IMR-90 (cell line): ENCODE data around the gene SLC38A4. TPM values are rescaled to one million over a fixed set of nuclear protein-coding genes. Genes with fewer than 3 reads are reported as not detected.

Experiments
- ATAC-seq: fragments of 200-7000 bp; cut with Tn5 transposase; 2 replicates; pipeline ENCODE4 v1.9.1; 2020; ENCODE audit warnings: low read depth, mild to moderate bottlenecking, moderate library complexity
- BruUV-seq: library from RNA; stranded (reverse); fragments of 400-500 nt; replicated peaks from 2 replicates; lab custom pipeline; 2021; lab: Mats Ljungman, UMichigan
- CTCF ChIA-PET: fragments of 300-600 bp; formaldehyde crosslinking; extraction: SDS; loops from one replicate; lab custom pipeline; 2021; ENCODE audit warnings: antibody characterized with exemption; lab: Yijun Ruan, JAX
- POLR2A ChIA-PET: fragments of 300-600 bp; sonication (Branson Sonifier 250); formaldehyde crosslinking; loops from one replicate; lab custom pipeline; 2022; ENCODE audit warnings: antibody characterized with exemption; ENCODE audit not compliant: unreplicated experiment; lab: Charles Lee
- DNase-seq: peaks from one replicate; pipeline ENCODE4 v3.0.0; 2013
- H2AFZ ChIP-seq: replicated peaks from 2 replicates; pipeline ENCODE3; 2013; ENCODE audit warnings: low read length, mild to moderate bottlenecking; ENCODE audit not compliant: poor library complexity
- H2AK5ac ChIP-seq: 2 replicates; pipeline ENCODE4 v1.6.1; 2013; ENCODE audit warnings: low read depth, low read length, inconsistent platforms
- H2AK9ac ChIP-seq: replicated peaks from 2 replicates; pipeline ENCODE3; 2013; ENCODE audit warnings: mild to moderate bottlenecking, low read depth, low read length, moderate library complexity; ENCODE audit not compliant: poor library complexity
- H2BK120ac ChIP-seq: 2 replicates; pipeline ENCODE4 v1.6.1; 2013; ENCODE audit warnings: low read depth, low read length, inconsistent platforms
- H2BK15ac ChIP-seq: 3 replicates; pipeline ENCODE4 v1.6.1; 2013; ENCODE audit warnings: low read depth, low read length, inconsistent platforms
- H2BK20ac ChIP-seq: 2 replicates; pipeline ENCODE4 v1.6.1; 2013; ENCODE audit warnings: low read depth, mild to moderate bottlenecking, inconsistent platforms, low read length, moderate library complexity
- H2BK5ac ChIP-seq: 2 replicates; pipeline ENCODE4 v1.6.1; 2013; ENCODE audit warnings: mild to moderate bottlenecking, low read depth, low read length, inconsistent platforms; ENCODE audit not compliant: poor library complexity, severe bottlenecking
- H3K14ac ChIP-seq: replicated peaks from 2 replicates; pipeline ENCODE4 v1.6.1; 2013; ENCODE audit warnings: low read depth, low read length, inconsistent platforms
- H3K18ac ChIP-seq: 2 replicates; pipeline ENCODE4 v1.6.1; 2013; ENCODE audit warnings: low read depth, low read length, control low read depth
- H3K23ac ChIP-seq: 2 replicates; pipeline ENCODE4 v1.6.1; 2013; ENCODE audit warnings: low read depth, low read length, inconsistent platforms
- H3K27ac ChIP-seq: 2 replicates; pipeline ENCODE4 v1.5.1; 2013; ENCODE audit warnings: mild to moderate bottlenecking, control low read depth, low read length; ENCODE audit not compliant: insufficient read depth
- H3K27me3 ChIP-seq: 2 replicates; pipeline ENCODE4 v1.6.1; 2013; ENCODE audit warnings: low read length; ENCODE audit not compliant: control insufficient read depth, insufficient read depth
- H3K36me3 ChIP-seq: 2 replicates; pipeline ENCODE4 v1.6.1; 2013; ENCODE audit warnings: low read length, mixed read lengths; ENCODE audit not compliant: control insufficient read depth, insufficient read depth
- H3K4ac ChIP-seq: 2 replicates; pipeline ENCODE4 v1.6.1; 2013; ENCODE audit warnings: low read depth, low read length, inconsistent platforms
- H3K4me1 ChIP-seq: 2 replicates; pipeline ENCODE4 v1.6.1; 2013; ENCODE audit warnings: low read length, mixed read lengths; ENCODE audit not compliant: control insufficient read depth, insufficient read depth
- H3K4me2 ChIP-seq: 2 replicates; pipeline ENCODE4 v1.6.1; 2013; ENCODE audit warnings: low read depth, mild to moderate bottlenecking, control low read depth, low read length, moderate library complexity
- H3K4me3 ChIP-seq: 2 replicates; pipeline ENCODE4 v1.5.1; 2013; ENCODE audit warnings: low read depth, mild to moderate bottlenecking, control low read depth, low read length, moderate library complexity; ENCODE audit not compliant: insufficient read depth
- H3K56ac ChIP-seq: 2 replicates; pipeline ENCODE4 v1.6.1; 2013; ENCODE audit warnings: low read length, inconsistent platforms; ENCODE audit not compliant: insufficient read depth; ENCODE audit errors: extremely low read depth
- H3K79me1 ChIP-seq, 2 experiments: 2 replicates each; pipeline ENCODE4 v1.6.1; 2013; ENCODE audit warnings: low read length in 2 of 2, inconsistent platforms in 1 of 2, low read depth in 1 of 2
- H3K9ac ChIP-seq: 2 replicates; pipeline ENCODE4 v1.6.1; 2013; ENCODE audit warnings: low read depth, low read length, control low read depth
- H3K9me1 ChIP-seq: 2 replicates; pipeline ENCODE4 v1.6.1; 2013; ENCODE audit warnings: low read length, inconsistent platforms; ENCODE audit not compliant: insufficient read depth
- H3K9me3 ChIP-seq: 2 replicates; pipeline ENCODE4 v1.6.1; 2013; ENCODE audit warnings: low read length; ENCODE audit not compliant: control insufficient read depth, insufficient read depth
- H4K20me1 ChIP-seq: 2 replicates; pipeline ENCODE4 v1.6.1; 2013; ENCODE audit warnings: low read length, inconsistent platforms; ENCODE audit not compliant: insufficient read depth
- H4K5ac ChIP-seq: 2 replicates; pipeline ENCODE4 v1.6.1; 2013; ENCODE audit warnings: mild to moderate bottlenecking, low read depth, low read length, control low read depth
- H4K8ac ChIP-seq, 2 experiments: 2 replicates each; pipeline ENCODE4 v1.6.1; 2013; ENCODE audit warnings: low read depth in 2 of 2, low read length in 2 of 2, control low read depth in 1 of 2, inconsistent platforms in 1 of 2
- H4K91ac ChIP-seq: 2 replicates; pipeline ENCODE4 v1.6.1; 2013; ENCODE audit warnings: low read depth, low read length, inconsistent platforms; ENCODE audit not compliant: insufficient read depth
- BHLHE40 ChIP-seq: fragments of 150-350 bp; IDR thresholded peaks from 2 replicates; pipeline ENCODE4 v1.6.1; 2016; ENCODE audit warnings: mild to moderate bottlenecking, low read depth, low read length
- CEBPB ChIP-seq: IDR thresholded peaks from 2 replicates; pipeline ENCODE4 v1.6.1; 2012; ENCODE audit warnings: low read depth, low read length, improper control_type of control experiment
- CHD1 ChIP-seq: IDR thresholded peaks from 2 replicates; pipeline ENCODE4 v1.6.1; 2012; ENCODE audit warnings: low read depth, low read length, improper control_type of control experiment
- FOS ChIP-seq: fragments of 150-350 bp; IDR thresholded peaks from 2 replicates; pipeline ENCODE4 v1.6.1; 2016; ENCODE audit warnings: low read depth, low read length
- MAFK ChIP-seq: IDR thresholded peaks from 2 replicates; pipeline ENCODE4 v1.6.1; 2012; ENCODE audit warnings: low read depth, low read length, improper control_type of control experiment
- MAZ ChIP-seq: IDR thresholded peaks from 2 replicates; pipeline ENCODE4 v1.6.1; 2012; ENCODE audit warnings: low read depth, mild to moderate bottlenecking, low read length, improper control_type of control experiment, moderate library complexity, borderline replicate concordance
- MXI1 ChIP-seq: IDR thresholded peaks from 2 replicates; pipeline ENCODE4 v1.6.1; 2012; ENCODE audit warnings: low read depth, mild to moderate bottlenecking, low read length, moderate library complexity, borderline replicate concordance
- NFE2L2 ChIP-seq: fragments of 150-350 bp; IDR thresholded peaks from 2 replicates; pipeline ENCODE4 v1.6.1; 2016; ENCODE audit warnings: low read depth, mild to moderate bottlenecking, low read length
- POLR2A ChIP-seq: IDR thresholded peaks from 2 replicates; pipeline ENCODE4 v1.6.1; 2012; ENCODE audit warnings: mild to moderate bottlenecking, low read depth, low read length
- RAD21 ChIP-seq: IDR thresholded peaks from 2 replicates; pipeline ENCODE4 v1.6.1; 2012; ENCODE audit warnings: low read length, improper control_type of control experiment
- RCOR1 ChIP-seq: IDR thresholded peaks from 2 replicates; pipeline ENCODE4 v1.6.1; 2012; ENCODE audit warnings: mild to moderate bottlenecking, low read length, improper control_type of control experiment; ENCODE audit not compliant: insufficient replicate concordance
- RFX5 ChIP-seq: IDR thresholded peaks from 2 replicates; pipeline ENCODE4 v1.8.0; 2012; ENCODE audit warnings: low read depth, mild to moderate bottlenecking, low read length, moderate library complexity
- SMC3 ChIP-seq: fragments of 150-350 bp; IDR thresholded peaks from 2 replicates; pipeline ENCODE4 v1.6.1; 2016; ENCODE audit warnings: low read depth, mild to moderate bottlenecking, antibody characterized with exemption, low read length, moderate library complexity
- WGBS, 2 experiments: methylation state at CpG; one replicate each; pipeline versions ENCODE4 v1.1.5 to v1.1.7; 2013; ENCODE audit warnings: missing lambda C conversion rate in 2 of 2; ENCODE audit not compliant: insufficient read length in 1 of 2; ENCODE audit errors: extremely low coverage in 2 of 2; 5-methylcytosine and 5-hydroxymethylcytosine counted together
- dilution Hi-C: fragments of 300-500 bp; cut with HindIII; formaldehyde crosslinking; loops from one replicate; pipeline ENCODE4 v1.14.3; 2018; ENCODE audit warnings: low sequenced_read_pairs; ENCODE audit not compliant: unreplicated experiment
- in situ Hi-C: fragments of 300-500 bp; cut with MboI; formaldehyde crosslinking; loops from 3 replicates; pipeline ENCODE4 v1.14.3; 2019; ENCODE audit warnings: low sequenced_read_pairs, inconsistent platforms, mixed read lengths
- intact Hi-C: fragments of 100-400 bp; cut with micrococcal nuclease; formaldehyde crosslinking; loops from 2 replicates; pipeline ENCODE4 v1.10.0; 2022
- polyA plus RNA-seq, 3 experiments: library from polyadenylated mRNA; depleted of rRNA; stranded (reverse); fragments of >200 nt; gene quantifications; 2 replicates each; pipeline ENCODE4 v1.2.3, GENCODE V29; 2012; ENCODE audit warnings: low replicate concordance in 1 of 3
- total RNA-seq: library from RNA; depleted of rRNA; stranded (reverse); fragments of >200 nt; gene quantifications from 2 replicates; pipeline ENCODE4 v1.2.3, GENCODE V29; 2012
- TF ChIP-seq, protein P1 (sequence below): conservative IDR thresholded peaks from 2 replicates; pipeline ENCODE4 v1.5.1; 2012; ENCODE audit warnings: mild to moderate bottlenecking, low read depth, low read length, improper control_type of control experiment
- TF ChIP-seq, protein P2 (sequence below): fragments of 150-350 bp; IDR thresholded peaks from 2 replicates; pipeline ENCODE4 v1.6.1; 2017; ENCODE audit warnings: mild to moderate bottlenecking, antibody characterized with exemption, low read length, low read depth
- TF ChIP-seq, protein P3 (sequence below): fragments of 150-350 bp; IDR thresholded peaks from 2 replicates; pipeline ENCODE4 v1.6.1; 2016; ENCODE audit warnings: low read depth, mild to moderate bottlenecking, low read length, moderate library complexity, borderline replicate concordance

SLC38A4 gene
- total and polyA plus RNA-seq, 2 of the 4 experiments (the other 2 are of a cell fraction), result 2.3 to 2.7 TPM

- in situ Hi-C loops, result no loop called here
- CTCF ChIA-PET, result no interaction called here
- H3K9ac ChIP-seq, result no peak overlapping the region
Observed at GRCh38 chr12:46792925-46793324, 32.9 kb downstream of the SLC38A4 start.

More at GRCh38 chr12:46792925-46793324, 32.9 kb downstream of the SLC38A4 start:
- intact Hi-C loops, result no loop called here
- Histone ChIP-seq H4K91ac (no peak overlapping the region), H2BK120ac (no peak overlapping the region), H3K79me1 (no peaks in the 10 kb centered on the region), H4K8ac (no peak overlapping the region), H3K56ac (no peak overlapping the region), H3K27me3 (no peaks in the 10 kb centered on the region), H3K9me1 (no peaks in the 10 kb centered on the region; the same call in 1 of the 2 replicates), H3K4me2 (no peak overlapping the region), H2BK20ac (no peak overlapping the region), H4K5ac (no peak overlapping the region), H3K4me3 (no peak overlapping the region), H3K18ac (no peak overlapping the region), H4K20me1 (no peaks in the 10 kb centered on the region), H2BK5ac (no peak overlapping the region), H3K4ac (no peak overlapping the region), H2AFZ (no peak overlapping the region), H2AK9ac (no peak overlapping the region), H3K23ac (no peak overlapping the region), H3K27ac (no peak overlapping the region), H2AK5ac (no peak overlapping the region), H2BK15ac (no peak overlapping the region), H3K14ac (no peak overlapping the region), H3K36me3 (no peaks in the 10 kb centered on the region), H3K9me3 (no peaks in the 10 kb centered on the region), H3K4me1 (no peaks in the 10 kb centered on the region; the same call in 1 of the 2 replicates)
- dilution Hi-C loops, result no loop called here
- no TSS peak for BruUV-seq
- ATAC-seq, result no peak
- WGBS, 2 experiments, result 100% methylated on average over 1 of the region's 3 CpGs; no CpG with 5 or more reads in 1 of the 2 experiments
- POLR2A ChIA-PET, result no interaction called here
- DNase-seq, result no peak
- TF ChIP-seq POLR2A (no peak), MAZ (no peak), FOS (no peak), MAFK (no peak), BHLHE40 (no peak), CEBPB (no peak), CHD1 (no peak), SMC3 (no peak), RCOR1 (no peak), RAD21 (no peak), MXI1 (no peak), RFX5 (no peak), NFE2L2 (no peak)
- TF ChIP-seq, protein P1, sequence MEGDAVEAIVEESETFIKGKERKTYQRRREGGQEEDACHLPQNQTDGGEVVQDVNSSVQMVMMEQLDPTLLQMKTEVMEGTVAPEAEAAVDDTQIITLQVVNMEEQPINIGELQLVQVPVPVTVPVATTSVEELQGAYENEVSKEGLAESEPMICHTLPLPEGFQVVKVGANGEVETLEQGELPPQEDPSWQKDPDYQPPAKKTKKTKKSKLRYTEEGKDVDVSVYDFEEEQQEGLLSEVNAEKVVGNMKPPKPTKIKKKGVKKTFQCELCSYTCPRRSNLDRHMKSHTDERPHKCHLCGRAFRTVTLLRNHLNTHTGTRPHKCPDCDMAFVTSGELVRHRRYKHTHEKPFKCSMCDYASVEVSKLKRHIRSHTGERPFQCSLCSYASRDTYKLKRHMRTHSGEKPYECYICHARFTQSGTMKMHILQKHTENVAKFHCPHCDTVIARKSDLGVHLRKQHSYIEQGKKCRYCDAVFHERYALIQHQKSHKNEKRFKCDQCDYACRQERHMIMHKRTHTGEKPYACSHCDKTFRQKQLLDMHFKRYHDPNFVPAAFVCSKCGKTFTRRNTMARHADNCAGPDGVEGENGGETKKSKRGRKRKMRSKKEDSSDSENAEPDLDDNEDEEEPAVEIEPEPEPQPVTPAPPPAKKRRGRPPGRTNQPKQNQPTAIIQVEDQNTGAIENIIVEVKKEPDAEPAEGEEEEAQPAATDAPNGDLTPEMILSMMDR, result no peak
- TF ChIP-seq, protein P2, sequence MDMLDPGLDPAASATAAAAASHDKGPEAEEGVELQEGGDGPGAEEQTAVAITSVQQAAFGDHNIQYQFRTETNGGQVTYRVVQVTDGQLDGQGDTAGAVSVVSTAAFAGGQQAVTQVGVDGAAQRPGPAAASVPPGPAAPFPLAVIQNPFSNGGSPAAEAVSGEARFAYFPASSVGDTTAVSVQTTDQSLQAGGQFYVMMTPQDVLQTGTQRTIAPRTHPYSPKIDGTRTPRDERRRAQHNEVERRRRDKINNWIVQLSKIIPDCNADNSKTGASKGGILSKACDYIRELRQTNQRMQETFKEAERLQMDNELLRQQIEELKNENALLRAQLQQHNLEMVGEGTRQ, result no peak
- TF ChIP-seq, protein P3, sequence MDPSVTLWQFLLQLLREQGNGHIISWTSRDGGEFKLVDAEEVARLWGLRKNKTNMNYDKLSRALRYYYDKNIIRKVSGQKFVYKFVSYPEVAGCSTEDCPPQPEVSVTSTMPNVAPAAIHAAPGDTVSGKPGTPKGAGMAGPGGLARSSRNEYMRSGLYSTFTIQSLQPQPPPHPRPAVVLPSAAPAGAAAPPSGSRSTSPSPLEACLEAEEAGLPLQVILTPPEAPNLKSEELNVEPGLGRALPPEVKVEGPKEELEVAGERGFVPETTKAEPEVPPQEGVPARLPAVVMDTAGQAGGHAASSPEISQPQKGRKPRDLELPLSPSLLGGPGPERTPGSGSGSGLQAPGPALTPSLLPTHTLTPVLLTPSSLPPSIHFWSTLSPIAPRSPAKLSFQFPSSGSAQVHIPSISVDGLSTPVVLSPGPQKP, result no peak
